HG02973 (cell line): ENCODE results near the gene CENPO.

Source experiments
- ATAC-seq: cut with Tn5 transposase; IDR thresholded peaks from one replicate; pipeline ENCODE4 v1.9.1; 2021; ENCODE audit warnings: moderate library complexity; ENCODE audit not compliant: unreplicated experiment

CENPO gene

DNA sequence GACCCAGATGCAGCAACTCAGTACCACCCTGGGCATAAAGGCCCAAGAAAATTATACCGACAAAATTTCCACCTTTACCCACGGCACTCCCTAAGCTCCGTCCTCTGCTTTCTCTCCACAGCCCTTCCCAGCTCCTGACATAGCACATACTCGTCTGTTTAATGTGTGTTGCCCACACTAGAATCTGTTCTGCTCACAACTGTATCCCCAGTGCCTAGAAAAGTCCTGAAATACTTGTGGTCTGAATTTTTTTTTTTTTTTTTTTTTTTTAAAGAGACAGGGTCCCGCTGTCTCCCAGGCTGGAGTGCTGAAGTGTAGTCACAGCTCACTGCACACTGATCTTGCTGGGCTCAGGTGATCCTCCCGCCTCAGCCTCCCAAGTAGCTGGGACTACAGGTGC lies 64.5 kb downstream of the CENPO start:
- ATAC-seq, result no peak

DNA sequence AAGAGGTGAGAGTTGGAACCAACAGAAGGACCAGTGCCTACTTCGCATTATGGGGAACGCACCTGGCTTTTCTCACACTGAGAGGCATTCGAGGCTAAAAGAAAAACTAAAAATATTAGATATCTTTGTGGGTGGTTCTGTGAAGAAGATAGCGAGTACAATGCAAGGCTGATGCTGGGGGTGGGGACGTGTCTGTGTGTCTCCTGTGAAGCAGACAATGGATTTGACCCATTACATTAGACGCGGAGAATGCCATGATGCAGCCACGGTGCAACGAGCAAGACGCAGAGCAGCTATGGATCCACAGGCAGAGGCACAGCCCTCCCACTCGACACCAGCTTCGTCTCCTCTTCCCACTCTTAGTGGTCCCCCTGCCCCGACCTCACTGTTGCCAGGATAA lies 65.8 kb downstream of the CENPO start:
- ATAC-seq, result no peak

DNA sequence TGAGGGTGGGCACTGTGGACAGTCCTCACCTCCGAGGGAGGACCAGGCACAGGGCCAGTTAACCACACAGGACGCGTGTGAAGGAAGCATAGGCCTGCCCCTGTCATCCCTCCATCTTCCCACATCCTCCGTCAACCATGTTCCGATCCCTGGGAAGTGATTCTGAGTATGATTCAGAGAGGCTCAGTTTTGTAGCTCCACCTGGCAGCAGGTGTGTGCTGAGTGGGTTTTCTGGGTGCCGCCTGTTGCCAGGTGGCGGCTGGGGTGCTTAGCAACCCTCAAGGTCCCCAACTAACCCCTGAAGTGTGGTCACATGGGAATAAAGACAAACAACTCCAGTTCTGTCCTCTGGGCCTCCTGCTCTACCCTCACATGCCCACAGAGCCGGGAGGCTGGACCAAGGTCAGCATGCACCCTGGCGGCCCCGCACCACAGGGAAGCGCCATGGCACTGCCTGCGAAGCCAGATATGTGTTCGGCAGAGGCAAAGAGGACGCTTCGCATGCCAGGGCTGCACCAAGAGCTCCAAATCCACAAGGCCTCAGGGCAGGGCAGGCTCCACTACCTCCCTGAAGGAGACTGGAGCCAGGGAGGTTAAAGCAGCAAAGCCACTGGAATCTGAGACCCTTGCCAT lies 66.9 kb downstream of the CENPO start:
- no peak for ATAC-seq

DNA sequence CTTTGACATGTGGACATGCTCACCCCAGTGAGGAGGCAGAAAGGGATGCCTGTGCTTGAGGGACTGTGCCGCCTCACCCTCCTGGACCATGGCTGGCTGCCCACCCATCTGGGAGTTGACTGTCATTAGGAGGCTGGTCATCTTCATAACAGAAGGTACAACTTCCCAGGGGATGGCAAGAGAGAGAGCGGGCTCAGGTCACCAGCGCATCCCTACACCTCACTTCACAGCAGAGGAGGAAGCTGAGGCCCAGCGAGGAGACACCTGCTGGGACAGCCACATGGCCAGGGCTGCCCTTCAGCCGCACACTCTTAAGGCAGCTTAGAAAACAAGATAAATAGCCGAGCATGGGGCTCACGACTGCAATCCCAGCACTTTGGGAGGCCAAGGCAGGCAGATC lies 67.4 kb downstream of the CENPO start:
- ATAC-seq, result no peak

DNA sequence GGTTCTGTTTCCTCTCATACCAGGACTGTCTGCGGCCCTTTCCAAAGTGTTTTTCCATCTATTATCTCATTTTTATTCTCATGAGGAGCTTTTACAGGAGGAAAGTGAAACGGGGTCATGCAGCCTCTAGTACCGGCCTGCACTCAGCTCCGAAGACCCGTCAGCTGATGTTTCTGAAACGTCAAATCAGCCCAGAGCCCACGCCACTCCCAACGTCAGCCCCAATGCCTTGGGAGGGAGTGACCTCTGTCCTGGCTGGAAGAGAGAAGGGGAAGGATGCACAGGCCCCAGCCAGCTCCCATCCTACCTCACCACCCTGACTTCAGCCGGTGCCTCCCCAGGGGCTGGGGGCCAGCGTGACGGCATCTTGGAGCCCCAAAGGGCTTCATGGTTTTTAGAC lies 68.3 kb downstream of the CENPO start:
- no peak for ATAC-seq

DNA sequence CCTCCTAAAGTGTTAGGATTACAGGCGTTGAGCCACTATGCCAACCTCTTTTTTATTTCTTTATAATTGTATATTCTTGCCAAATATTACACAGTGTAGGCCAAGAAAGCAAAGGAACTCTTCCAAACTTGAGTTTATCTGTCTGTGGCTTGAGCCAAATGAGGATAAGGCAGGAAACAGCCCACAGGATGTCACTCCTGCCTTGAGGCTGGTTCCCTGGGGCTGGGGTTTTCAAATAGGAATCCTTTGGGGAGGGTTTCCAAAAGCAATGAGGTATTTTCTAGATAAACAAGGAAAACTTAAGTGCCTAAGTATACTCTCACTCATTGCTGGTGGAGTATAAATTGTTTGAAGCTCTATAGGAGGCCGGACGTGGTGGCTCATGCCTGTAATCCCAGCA lies 70.4 kb downstream of the CENPO start:
- no peak for ATAC-seq

DNA sequence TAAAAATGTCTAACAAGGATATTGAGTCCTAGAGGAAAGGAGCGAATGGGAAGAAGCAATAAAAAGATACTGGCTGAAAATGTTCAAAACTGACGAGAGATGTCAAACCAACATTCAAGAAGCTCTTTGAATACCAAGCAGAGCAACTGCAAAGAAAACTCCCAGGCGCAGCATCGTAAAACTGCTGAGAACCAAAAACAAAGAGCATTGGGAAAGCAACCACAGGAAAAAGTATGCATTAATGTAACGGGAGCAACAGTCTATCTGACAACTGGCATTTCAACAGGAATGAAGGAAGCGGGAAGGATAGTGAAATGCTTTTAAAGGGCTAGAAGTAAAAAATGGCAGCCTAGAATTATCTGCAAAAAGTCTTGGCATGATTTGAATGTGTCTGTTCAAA lies 73.7 kb downstream of the CENPO start:
- no peak for ATAC-seq

DNA sequence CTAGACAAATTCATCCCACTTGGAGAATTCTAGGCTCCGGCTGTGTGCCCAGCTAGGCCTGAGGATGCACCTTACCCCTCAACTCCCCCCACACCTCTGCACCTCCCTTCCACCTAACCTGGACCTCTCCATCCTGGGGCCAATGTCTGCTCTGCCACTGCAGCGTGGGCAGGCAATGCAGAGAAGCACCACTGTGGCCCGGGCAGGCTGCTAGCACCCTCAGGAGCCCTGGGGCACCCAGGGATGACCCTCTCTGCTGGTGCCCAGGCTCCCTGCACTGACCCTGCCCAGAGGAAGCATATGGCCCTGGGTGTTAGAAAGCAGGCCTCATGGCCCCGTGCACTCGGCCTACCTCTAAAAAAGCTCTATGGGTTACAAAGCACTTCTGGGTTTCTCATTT lies 77.2 kb downstream of the CENPO start:
- ATAC-seq, result no peak

DNA sequence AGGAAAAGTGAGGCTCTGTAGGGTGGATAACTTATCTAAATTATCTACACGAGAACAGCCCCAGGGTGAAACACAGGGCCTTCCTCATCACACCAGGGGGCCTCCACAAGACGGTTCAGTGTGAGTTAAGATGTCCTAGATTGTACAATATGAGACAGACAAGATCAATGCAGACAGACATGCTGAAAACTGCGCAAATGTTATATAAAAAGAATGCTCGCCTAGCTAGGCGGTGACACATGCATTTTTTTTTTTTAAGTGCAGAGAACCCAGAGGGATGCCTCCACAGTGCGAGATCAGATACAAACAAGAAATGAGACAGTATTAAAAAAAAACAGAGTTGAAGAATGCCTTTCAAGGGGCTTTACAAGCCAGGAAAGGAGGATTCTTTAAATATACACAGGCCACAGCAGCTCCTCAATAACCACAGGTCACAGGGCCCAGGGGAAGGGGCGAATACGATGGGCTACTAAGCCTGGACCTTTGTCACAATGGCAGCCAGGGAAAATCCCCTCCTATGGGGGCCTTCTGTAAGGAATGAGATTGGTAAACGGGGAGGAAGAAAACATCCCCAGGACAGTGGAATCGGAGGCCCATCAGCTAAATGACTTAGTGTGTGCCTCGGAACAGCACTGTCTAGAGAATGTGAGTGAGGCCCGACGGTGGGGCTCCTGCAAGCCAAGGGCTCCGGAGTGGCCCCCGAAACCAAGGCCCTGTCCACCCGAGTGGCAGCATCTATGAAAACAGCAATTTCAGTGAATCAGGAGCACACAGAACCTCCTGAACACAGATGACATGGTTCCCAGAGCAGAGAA lies 77.9 kb downstream of the CENPO start:
- no peak for ATAC-seq

DNA sequence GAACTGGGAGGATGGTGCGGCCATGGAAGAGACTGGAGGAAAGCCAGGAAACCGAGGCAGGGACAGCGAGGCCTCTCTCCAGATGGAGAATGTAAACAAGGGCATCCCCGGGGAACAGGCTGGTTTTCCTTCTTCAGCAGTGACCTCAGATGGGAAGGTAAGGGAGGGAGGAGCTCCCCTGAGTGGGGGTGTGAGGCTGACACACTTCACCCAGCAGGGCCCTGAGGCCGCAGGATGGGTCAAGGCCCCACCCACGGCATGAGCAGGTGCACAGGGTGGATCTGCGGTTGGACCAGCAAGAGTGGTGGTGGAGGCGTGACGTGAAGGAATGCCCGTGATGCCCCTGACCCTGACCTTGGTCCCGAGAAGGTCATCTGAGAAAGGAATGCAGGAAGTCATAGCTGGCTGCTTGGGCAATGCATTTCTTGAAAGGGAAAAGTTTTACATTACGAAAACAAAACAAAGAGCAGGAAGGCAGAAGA lies 78.7 kb downstream of the CENPO start:
- no peak for ATAC-seq
